Gastroesophageal sphincter (tissue), 4 donors: Measurements from ENCODE around the gene FAM43B. TPM values are rescaled to one million over a fixed set of nuclear protein-coding genes. Genes with fewer than 3 reads are reported as not detected.
"Not testable (repeated sequence)": the region's sequence is repeated elsewhere in the genome, so short reads cannot be mapped to it uniquely, and the experiment has no call there.

Experiments used
- ATAC-seq: fragments of 150-250 bp; one replicate; pipeline ENCODE4 v1.9.1; 2016; ENCODE audit warnings: mild to moderate bottlenecking, moderate library complexity
- H3K27ac ChIP-seq, 4 donors: fragments of 200-600 bp; sonication (generic) in 3 of 4; 1 replicate in 3 of 4; 2 replicates in 1 of 4; pipeline ENCODE4 v1.5.1; 2016 to 2019
- H3K27me3 ChIP-seq: fragments of 200-600 bp; sonication (generic); one replicate; pipeline ENCODE4 v1.5.1; 2019
- H3K36me3 ChIP-seq, 2 donors: fragments of 200-600 bp; sonication (generic); one replicate each; pipeline ENCODE4 v1.5.1; 2019; ENCODE audit warnings: control low read depth in 1 of 2
- H3K4me1 ChIP-seq, 3 donors: fragments of 200-600 bp; sonication (generic); 1 replicate in 2 of 3; 2 replicates in 1 of 3; pipeline ENCODE4 v1.5.1; 2016 to 2019; ENCODE audit warnings: control low read depth in 2 of 3
- H3K4me3 ChIP-seq, 2 donors: fragments of 200-600 bp; sonication (generic); one replicate each; pipeline ENCODE4 v1.5.1; 2019; ENCODE audit warnings: mild to moderate bottlenecking in 1 of 2, moderate library complexity in 1 of 2
- H3K9me3 ChIP-seq, 3 donors: fragments of 200-600 bp; sonication (generic); one replicate each; pipeline ENCODE4 v1.5.1; 2017 to 2019; ENCODE audit warnings: control low read depth in 2 of 3
- CTCF ChIP-seq, 4 experiments: fragments of 200-600 bp in 2 of 4; fragments of 450-650 bp in 2 of 4; sonication (generic) in 1 of 4; IDR thresholded peaks; one replicate each; pipeline ENCODE4 v1.5.1; 2017 to 2019; ENCODE audit warnings: antibody characterized with exemption in 4 of 4, mild to moderate bottlenecking in 2 of 4, moderate library complexity in 2 of 4
- EP300 ChIP-seq: sonication (generic); formaldehyde crosslinking; IDR thresholded peaks from one replicate; pipeline ENCODE4 v1.6.1; 2017; ENCODE audit warnings: antibody characterized with exemption, mild to moderate bottlenecking
- POLR2A ChIP-seq, 2 donors: fragments of 450-650 bp; IDR thresholded peaks; one replicate each; pipeline ENCODE4 v1.6.1; 2017; ENCODE audit warnings: antibody characterized with exemption in 2 of 2, mild to moderate bottlenecking in 2 of 2, moderate library complexity in 1 of 2
- POLR2AphosphoS5 ChIP-seq: sonication (generic); formaldehyde crosslinking; IDR thresholded peaks from one replicate; pipeline ENCODE4 v1.6.1; 2017; ENCODE audit warnings: antibody characterized with exemption
- WGBS, 2 donors: methylation state at CpG; one replicate each; pipeline ENCODE4 v1.1.5; 2018; ENCODE audit warnings: low coverage in 1 of 2; 5-methylcytosine and 5-hydroxymethylcytosine counted together
- total RNA-seq, 4 donors: library from RNA; depleted of rRNA; stranded (reverse); fragments of >200 nt; gene quantifications; one replicate each; pipeline ENCODE4 v1.1.0, GENCODE V29; 2016

Gene FAM43B
- total RNA-seq, 4 donors from 2014 or later = 0.62 to 1.3 (median 1.1) TPM

GRCh38 chr1:20508411-20508771, 44.0 kb upstream of the FAM43B start:
- Histone ChIP-seq H3K9me3 (no peaks in the 10 kb centered on the region), H3K4me3 (peak overlapping the region; percentile 90 to 93), H3K4me1 (peaks cover 0 to 48% (median 18%) of the 10 kb centered on the region in 3 donors), H3K27me3 (peaks cover 30% of the 10 kb centered on the region), H3K27ac (peak overlapping the region; percentile 78 to 93 (median 88)), H3K36me3 (peaks cover 0 to 10% of the 10 kb centered on the region in 2 donors)
- TF ChIP-seq CTCF (IDR thresholded peaks at IDR 0.05) = no peak
- WGBS, 2 donors = 60 to 64% methylated on average over 5 of the region's 5 CpGs
- no peak for ATAC-seq

DNA sequence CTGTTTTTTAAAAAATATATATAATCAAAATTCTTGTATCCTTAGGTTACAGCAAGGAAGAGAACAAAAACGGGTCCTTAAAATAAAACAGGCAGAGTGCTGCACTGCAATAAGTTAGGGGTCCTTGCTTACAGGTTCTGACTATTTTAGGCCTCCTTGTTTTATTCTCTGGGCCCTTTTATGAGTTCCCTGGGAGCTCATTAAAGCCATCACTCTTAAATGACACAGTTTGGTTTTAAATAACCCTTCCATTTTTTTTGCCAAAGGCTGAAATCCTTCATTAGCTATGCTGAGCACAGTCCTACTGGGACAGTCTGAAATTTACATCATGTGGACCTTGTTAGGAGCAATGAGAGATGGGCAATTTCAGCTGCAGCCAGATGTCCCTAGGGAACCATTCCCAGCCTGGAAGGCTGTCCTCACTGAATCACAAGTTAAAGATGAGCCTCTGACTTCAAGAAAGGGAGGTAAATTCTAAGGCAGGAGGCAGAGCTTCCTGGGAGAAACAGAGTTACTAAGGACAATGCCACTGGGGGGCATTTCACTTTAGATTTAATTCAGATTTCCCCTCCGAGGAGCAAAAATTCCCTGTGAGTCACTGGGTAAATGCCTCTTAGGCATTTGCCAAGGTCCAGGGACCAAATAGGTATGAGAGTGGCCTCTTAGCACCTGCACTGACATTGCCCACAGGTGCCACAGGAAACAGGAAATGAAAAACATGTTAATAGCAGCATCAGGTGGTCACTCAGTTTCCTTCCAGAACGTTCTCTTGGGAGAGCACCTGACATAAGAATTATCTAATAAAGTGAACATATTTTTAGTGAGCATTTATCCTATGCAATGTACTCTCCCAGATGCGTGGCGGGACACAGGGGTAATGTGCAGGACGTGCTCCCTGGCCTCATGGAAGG, 40.6 kb upstream of the FAM43B start:
- no peak overlapping the region for H3K27ac ChIP-seq
- ATAC-seq = no peak
- no peaks in the 10 kb centered on the region for H3K9me3 ChIP-seq
- peaks cover 0 to 14% (median 6%) of the 10 kb centered on the region in 3 donors for H3K4me1 ChIP-seq
- no peaks in the 10 kb centered on the region for H3K36me3 ChIP-seq
- peaks cover 38% of the 10 kb centered on the region for H3K27me3 ChIP-seq
- 49 to 54% methylated on average over 5 to 6 of the region's 6 CpGs for WGBS, 2 donors
- TF ChIP-seq EP300 (no peak), POLR2AphosphoS5 (no peak), CTCF (IDR thresholded peaks at IDR 0.05) (no peak), POLR2A (IDR thresholded peaks at IDR 0.05) (no peak)
- H3K4me3 ChIP-seq = no peak overlapping the region

DNA sequence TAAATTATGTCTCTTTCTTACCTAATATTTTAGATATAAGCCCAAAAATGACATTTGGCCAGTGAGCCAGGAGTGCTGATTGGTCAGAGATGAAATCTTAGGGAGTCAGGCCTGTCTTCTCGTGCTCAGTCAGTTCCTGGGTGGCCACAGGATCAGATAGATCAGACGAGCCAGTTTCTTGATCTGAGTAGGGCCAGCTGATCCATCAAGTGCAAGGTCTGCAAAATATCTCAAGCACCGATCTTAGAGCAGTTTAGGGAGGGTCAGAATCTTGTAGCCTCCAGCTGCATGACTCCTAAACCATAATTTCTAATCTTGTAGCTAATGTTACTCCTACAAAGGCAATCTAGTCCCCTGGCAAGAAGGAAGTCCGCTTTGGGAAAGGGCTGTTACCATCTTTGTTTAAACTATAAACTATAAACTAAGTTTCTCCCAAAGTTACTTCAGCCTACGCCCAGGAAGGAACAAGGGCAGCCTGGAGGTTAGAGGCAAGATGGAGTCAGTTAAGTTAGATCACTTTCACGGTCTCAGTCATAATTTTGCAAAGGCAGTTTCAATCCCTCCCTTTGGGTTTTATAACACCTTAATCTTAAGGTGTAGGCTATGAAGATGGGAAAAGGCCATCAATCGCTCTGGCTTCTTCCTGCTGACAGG, 32.6 kb upstream of the FAM43B start:
- not testable (repeated sequence) for H3K27ac ChIP-seq, H3K9me3 ChIP-seq, H3K36me3 ChIP-seq, H3K4me3 ChIP-seq, H3K4me1 ChIP-seq, ATAC-seq
- peaks cover 27% of the 10 kb centered on the region for H3K27me3 ChIP-seq
- 28 to 37% methylated on average over 7 of the region's 7 CpGs for WGBS, 2 donors

- Histone ChIP-seq H3K9me3 (no peaks in the 10 kb centered on the region), H3K27ac (no peak overlapping the region), H3K4me3 (peak overlapping the region in 1 of 2 donors; percentile 8), H3K36me3 (no peaks in the 10 kb centered on the region), H3K4me1 (peaks cover 0 to 8% (median 0%) of the 10 kb centered on the region in 3 donors), H3K27me3 (peaks cover 35% of the 10 kb centered on the region)
- ATAC-seq = peak; percentile 87
- TF ChIP-seq POLR2A (IDR thresholded peaks at IDR 0.05) (no peak), CTCF (IDR thresholded peaks at IDR 0.05) (peak; percentile 84 to 94 (median 91)), POLR2AphosphoS5 (no peak), EP300 (no peak)
- WGBS, 2 donors = 7 to 9% methylated on average over 10 to 11 of the region's 17 CpGs
Observed at GRCh38 chr1:20521960-20522861, 30.2 kb upstream of the FAM43B start.

DNA sequence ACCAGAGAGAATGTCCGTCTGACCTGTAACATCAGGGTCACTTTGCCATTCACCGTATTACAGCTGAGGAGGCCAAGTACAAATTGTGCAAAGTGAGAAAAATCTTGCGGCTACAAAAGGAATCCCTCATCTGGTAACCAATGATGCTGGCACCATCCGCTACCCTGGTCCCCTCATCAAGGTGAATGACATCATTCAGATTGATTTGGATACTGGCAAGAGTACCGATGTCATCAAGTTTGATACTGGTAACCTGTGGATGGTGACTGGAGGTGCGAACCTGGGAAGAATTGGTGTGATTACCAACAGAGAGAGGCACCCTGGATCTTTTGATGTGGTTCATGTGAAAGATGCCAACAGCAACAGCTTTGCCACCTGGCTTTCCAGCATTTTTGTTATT, 26.1 kb upstream of the FAM43B start:
- no peak for ATAC-seq
- peaks cover 55% of the 10 kb centered on the region for H3K27me3 ChIP-seq
- no peaks in the 10 kb centered on the region for H3K36me3 ChIP-seq
- H3K27ac ChIP-seq = no peak overlapping the region
- no peak overlapping the region for H3K4me3 ChIP-seq
- no peak for TF ChIP-seq CTCF (IDR thresholded peaks at IDR 0.05)
- no peak for TF ChIP-seq POLR2A (IDR thresholded peaks at IDR 0.05)
- TF ChIP-seq EP300 = no peak
- no peak for TF ChIP-seq POLR2AphosphoS5
- peaks cover 0 to 8% (median 0%) of the 10 kb centered on the region in 3 donors for H3K4me1 ChIP-seq
- H3K9me3 ChIP-seq = no peaks in the 10 kb centered on the region
- WGBS, 2 donors = 75% methylated on average over 3 of the region's 6 CpGs; no CpG with 5 or more reads in 1 of the 2 donors
